GM18907 (cell line): Measurements from ENCODE around the gene NACA2.
"Not testable (repeated sequence)": the region's sequence is repeated elsewhere in the genome, so short reads cannot be mapped to it uniquely, and the experiment has no call there.

ENCODE experiments used
- ATAC-seq: cut with Tn5 transposase; IDR thresholded peaks from one replicate; pipeline ENCODE4 v1.9.1; 2021; ENCODE audit warnings: mild to moderate bottlenecking, moderate library complexity; ENCODE audit not compliant: unreplicated experiment

The NACA2 gene

GRCh38 chr17:61554209-61554608 is 36.8 kb downstream of the NACA2 start:
- no peak for ATAC-seq

- not testable (repeated sequence) for ATAC-seq
Measured at GRCh38 chr17:61552560-61552959, 38.5 kb downstream of the NACA2 start.

DNA sequence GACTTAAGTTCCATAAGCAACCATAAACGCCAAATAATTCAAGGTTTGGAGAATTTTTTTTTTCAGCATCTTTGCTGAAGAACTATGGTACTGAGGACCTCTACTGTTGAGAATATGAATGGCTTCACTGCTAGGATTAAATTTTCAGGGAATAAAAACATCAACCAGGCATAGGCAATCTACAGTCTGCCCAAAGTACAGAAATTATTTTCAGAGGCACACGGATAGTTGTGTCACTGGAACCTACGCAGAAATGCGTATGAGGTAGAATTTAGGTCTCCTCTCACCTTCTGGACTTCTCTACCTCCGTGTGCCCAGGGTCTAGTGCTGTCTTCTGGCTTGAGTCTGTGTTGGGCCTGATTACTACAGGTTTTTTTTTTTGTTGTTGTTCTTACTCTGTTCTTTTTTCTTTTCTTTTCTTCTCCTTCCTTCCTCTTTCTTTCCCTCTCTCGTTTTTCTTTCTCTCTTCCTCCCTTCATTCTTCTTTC is 39.7 kb downstream of the NACA2 start:
- ATAC-seq, result no peak

DNA sequence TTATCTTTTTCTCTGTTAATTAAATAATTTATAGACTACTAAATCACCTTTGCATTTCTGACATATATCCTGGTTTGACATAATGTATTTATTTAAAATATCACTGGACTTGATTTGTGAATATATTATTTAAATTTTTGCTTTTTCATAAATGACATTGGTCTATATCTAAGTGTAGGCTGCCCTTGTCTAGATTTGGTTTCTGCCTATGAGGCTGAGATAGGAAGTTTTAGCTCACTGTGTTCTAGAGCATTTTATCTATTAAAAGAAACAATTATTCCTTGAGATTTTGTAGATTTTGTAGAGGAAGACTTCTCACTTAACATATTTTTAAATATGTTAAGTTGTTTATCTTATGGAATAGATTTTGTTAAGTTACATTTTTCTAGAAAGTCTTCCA is 43.9 kb downstream of the NACA2 start:
- ATAC-seq, result no peak

DNA sequence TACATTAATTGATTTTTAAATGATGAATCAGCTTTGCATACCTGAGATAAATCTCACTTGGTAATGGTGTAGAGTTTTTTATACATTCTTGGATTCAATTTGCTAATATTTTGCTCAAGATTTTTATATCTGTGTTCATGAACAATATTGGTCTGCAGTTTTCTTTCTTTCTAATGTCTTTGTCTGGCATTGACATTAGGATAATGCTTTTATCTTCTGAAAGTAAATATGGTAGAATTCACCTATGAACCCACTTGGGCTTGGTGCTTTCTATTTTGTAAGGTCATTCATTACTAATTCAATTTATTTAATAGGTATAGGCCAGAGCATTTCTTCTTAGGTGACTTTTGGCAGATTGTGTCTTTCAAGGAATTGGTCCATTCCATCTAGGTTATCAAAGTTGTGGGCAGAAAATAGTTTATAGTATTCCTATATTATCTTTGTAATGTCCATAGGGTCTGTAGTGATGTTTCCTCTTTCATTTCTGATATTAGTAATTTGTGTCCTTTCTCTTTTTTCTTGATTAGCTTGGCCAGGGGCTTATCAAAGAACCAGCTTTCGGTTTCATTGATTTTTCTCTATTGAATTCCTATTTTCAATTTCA is 45.6 kb downstream of the NACA2 start:
- ATAC-seq, result no peak

DNA sequence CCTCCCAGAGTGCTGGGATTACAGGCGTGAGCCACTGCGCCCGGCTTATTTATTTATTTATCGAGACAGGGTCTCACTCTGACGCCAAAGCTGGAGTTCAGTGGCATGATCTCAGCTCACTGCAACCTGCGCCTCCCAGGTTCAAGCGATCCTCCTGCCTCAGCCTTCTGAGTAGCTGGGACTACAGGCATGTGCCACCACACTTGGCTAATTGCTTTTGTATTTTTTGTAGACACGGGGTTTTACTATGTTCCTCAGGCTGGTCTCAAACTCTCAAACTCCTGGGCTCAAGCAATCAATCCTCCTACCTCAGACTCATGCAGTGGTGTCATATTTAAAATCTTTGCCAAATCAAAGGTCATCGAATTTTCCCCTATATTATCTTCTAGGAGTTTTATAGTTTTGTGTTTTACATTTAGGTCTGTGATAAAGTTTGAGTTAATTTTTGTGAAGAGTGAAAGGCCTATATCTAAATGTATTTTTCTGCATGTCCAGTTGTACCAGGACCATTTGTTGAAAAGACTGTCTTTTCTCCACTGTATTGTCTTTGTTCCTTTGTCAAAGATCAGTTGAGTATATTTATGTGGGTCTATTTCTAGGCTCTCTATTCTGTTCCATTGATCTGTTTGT is 47.1 kb downstream of the NACA2 start:
- ATAC-seq, result no peak

DNA sequence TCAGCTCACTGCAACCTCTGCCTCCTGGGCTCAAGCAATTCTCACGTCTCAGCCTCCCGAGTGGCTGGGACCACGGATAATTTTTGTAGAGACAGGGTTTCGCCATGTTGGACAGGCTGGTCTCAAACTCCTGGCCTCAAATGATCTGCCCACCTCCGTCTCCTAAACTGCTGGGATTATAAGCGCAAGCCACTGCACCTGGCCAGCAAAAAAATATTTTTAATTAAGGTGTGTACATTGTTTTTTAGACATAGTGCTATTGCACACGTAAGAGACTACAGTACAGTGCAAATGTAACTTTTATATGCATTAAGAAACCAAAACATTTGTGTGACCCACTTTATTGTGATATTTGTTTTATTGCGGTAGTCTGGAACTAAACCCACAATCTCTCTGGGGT is 49.0 kb downstream of the NACA2 start:
- no peak for ATAC-seq

- no peak for ATAC-seq
Measured at GRCh38 chr17:61540874-61541273, 50.1 kb downstream of the NACA2 start.
